ENCODE measurements around the gene ALDH5A1.

The ALDH5A1 gene

GRCh38 chr6:24549674-24550353 lies 55.0 kb downstream of the ALDH5A1 start:
- no peak for DNase-seq (ENCODE audit: low spot score)
- no peak for TF ChIP-seq CTCF (IDR thresholded peaks at IDR 0.05; ENCODE audit: borderline replicate concordance, control extremely low read depth, extremely low read depth, insufficient read depth, missing control alignments)

DNA sequence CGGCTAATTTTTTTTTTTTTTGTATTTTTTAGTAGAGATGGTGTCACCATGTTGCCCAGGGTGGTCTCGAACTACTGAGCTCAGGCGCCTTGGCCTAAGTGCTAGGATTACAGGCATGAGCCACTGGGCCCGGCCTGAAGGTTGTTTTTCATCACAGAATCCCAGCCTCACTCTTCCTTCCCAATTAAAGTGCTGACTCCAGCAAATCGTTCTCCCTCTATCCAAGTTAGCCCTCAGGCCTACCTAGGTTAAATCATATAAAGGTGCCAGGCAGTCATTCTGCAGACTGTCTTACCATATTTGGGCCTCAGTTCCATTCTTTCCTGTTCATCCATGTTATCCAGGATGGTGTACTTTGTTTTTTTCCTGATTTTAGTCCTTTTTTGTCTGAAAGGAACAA lies 56.4 kb downstream of the ALDH5A1 start:
- TF ChIP-seq CTCF (IDR thresholded peaks at IDR 0.05; ENCODE audit: borderline replicate concordance, control extremely low read depth, extremely low read depth, insufficient read depth, missing control alignments): no peak
- in situ Hi-C loops (cut with MboI; ENCODE audit: low sequenced_read_pairs, unreplicated experiment): no loop called here

More at GRCh38 chr6:24549674-24550353, 55.0 kb downstream of the ALDH5A1 start:
- in situ Hi-C loops (cut with MboI; ENCODE audit: low sequenced_read_pairs, unreplicated experiment): no loop called here

GRCh38 chr6:24554474-24554873 lies 59.7 kb downstream of the ALDH5A1 start:
- no peak for TF ChIP-seq CTCF (IDR thresholded peaks at IDR 0.05; ENCODE audit: borderline replicate concordance, control extremely low read depth, extremely low read depth, insufficient read depth, missing control alignments)
- no peak for DNase-seq (ENCODE audit: low spot score)
- in situ Hi-C loops (cut with MboI; ENCODE audit: low sequenced_read_pairs, unreplicated experiment): no loop called here

More for the DNA sequence above, 56.4 kb downstream of the ALDH5A1 start:
- DNase-seq (ENCODE audit: low spot score): no peak

GRCh38 chr6:24558516-24558915 lies 63.7 kb downstream of the ALDH5A1 start:
- no peak for TF ChIP-seq CTCF (IDR thresholded peaks at IDR 0.05; ENCODE audit: borderline replicate concordance, control extremely low read depth, extremely low read depth, insufficient read depth, missing control alignments)
- no peak for DNase-seq (ENCODE audit: low spot score)

GRCh38 chr6:24564081-24564480 lies 69.3 kb downstream of the ALDH5A1 start:
- no peak for TF ChIP-seq CTCF (IDR thresholded peaks at IDR 0.05; ENCODE audit: borderline replicate concordance, control extremely low read depth, extremely low read depth, insufficient read depth, missing control alignments)
- no peak for DNase-seq (ENCODE audit: low spot score)
- in situ Hi-C loops (cut with MboI; ENCODE audit: low sequenced_read_pairs, unreplicated experiment): no loop called here

More at GRCh38 chr6:24558516-24558915, 63.7 kb downstream of the ALDH5A1 start:
- in situ Hi-C loops (cut with MboI; ENCODE audit: low sequenced_read_pairs, unreplicated experiment): no loop called here

- no peak for TF ChIP-seq CTCF (IDR thresholded peaks at IDR 0.05; ENCODE audit: borderline replicate concordance, control extremely low read depth, extremely low read depth, insufficient read depth, missing control alignments)
- in situ Hi-C loops (cut with MboI; ENCODE audit: low sequenced_read_pairs, unreplicated experiment): no loop called here
- DNase-seq (ENCODE audit: low spot score): no peak
Observed at GRCh38 chr6:24565196-24565595, 70.4 kb downstream of the ALDH5A1 start.

Data from GM13976 (cell line).